ENCODE measurements around the gene SLC25A45. TPM values are rescaled to one million over a fixed set of nuclear protein-coding genes. Genes with fewer than 3 reads are reported as not detected.

SLC25A45 gene
- total and polyA plus RNA-seq, 2 donors (not counting 1 experiment from before 2014, with no cell fraction given) = 16.4 to 80.6 TPM

- Histone ChIP-seq H3K79me2 (ENCODE audit: control insufficient read depth, insufficient read depth, low read length) (no peaks in the 10 kb centered on the region), H4K20me1 (ENCODE audit: control insufficient read depth, insufficient read depth, low read length, poor library complexity, severe bottlenecking) (no peaks in the 10 kb centered on the region), H3K27ac (ENCODE audit: low read length in 2 of 2) (no peak overlapping the region), H3K4me1 (ENCODE audit: control insufficient read depth in 2 of 2, insufficient read depth in 2 of 2, low read length in 2 of 2) (peaks cover 16 to 20% of the 10 kb centered on the region in 2 donors), H3K36me3 (replicated peaks in 1 of 2; ENCODE audit: control extremely low read depth in 1 of 2, control insufficient read depth in 1 of 2, extremely low read depth in 1 of 2, insufficient read depth in 2 of 2, low read length in 1 of 2) (no peaks in the 10 kb centered on the region), H3K9me3 (ENCODE audit: control extremely low read depth in 1 of 3, control insufficient read depth in 2 of 3, insufficient read depth in 1 of 3, low read length in 2 of 3) (no peaks in the 10 kb centered on the region), H3K27me3 (replicated peaks in 1 of 4; ENCODE audit: control extremely low read depth in 1 of 4, control insufficient read depth in 3 of 4, insufficient read depth in 4 of 4, low read length in 3 of 4) (peaks cover 0 to 3% (median 0%) of the 10 kb centered on the region in 4 experiments), H2AFZ (ENCODE audit: insufficient read depth, low read depth, low read length, poor library complexity, severe bottlenecking) (no peak overlapping the region), H3K4me2 (replicated peaks; ENCODE audit: low read depth, low read length, poor library complexity, severe bottlenecking) (no peak overlapping the region), H3K4me3 (ENCODE audit: control extremely low read depth in 1 of 5, extremely low read depth in 1 of 5, insufficient read depth in 1 of 5, low read depth in 2 of 5, low read length in 4 of 5) (no peak overlapping the region), H3K9ac (ENCODE audit: low read length) (no peak overlapping the region)
- DNase-seq (no peak), ATAC-seq (ENCODE audit: low read depth) (no peak)
- peaks cover 10% of the 10 kb centered on the region for H3K4me1 Mint-ChIP-seq
- H3K27ac Mint-ChIP-seq = no peak overlapping the region
- 100% methylated on average over 3 of the region's 8 CpGs for WGBS (ENCODE audit: insufficient coverage)
- no peaks in the 10 kb centered on the region for H3K9me3 Mint-ChIP-seq (ENCODE audit: insufficient read depth)
- ChIA-PET POLR2A (interaction anchor here (0.9 kb wide), 1 partner anchor 12 kb away, joined by 4 read pairs; no protein-coding TSS in a partner anchor), CTCF (interaction anchor here (0.9 to 12.0 kb wide), 2 partner anchors 12 to 51 kb away, joined by 3 to 214 read pairs; partner anchors contain the start of gene CDC42EP2)
- intact Hi-C loops (cut with micrococcal nuclease) = no loop called here
- no peak for TF ChIP-seq EZH2 (IDR thresholded peaks at IDR 0.05; ENCODE audit: borderline replicate concordance, insufficient read depth, low read depth, low read length, poor library complexity, severe bottlenecking)
- TF ChIP-seq CTCF (IDR thresholded peaks at IDR 0.05) = no peak
- no peaks in the 10 kb centered on the region for H3K27me3 Mint-ChIP-seq
- H3K4me3 Mint-ChIP-seq = no peak overlapping the region
Observed at GRCh38 chr11:65327021-65327420, 55.4 kb downstream of the SLC25A45 start.

GRCh38 chr11:65325435-65325834 lies 57.0 kb downstream of the SLC25A45 start:
- intact Hi-C loops (cut with micrococcal nuclease) = no loop called here
- Histone ChIP-seq H3K79me2 (ENCODE audit: control insufficient read depth, insufficient read depth, low read length) (no peaks in the 10 kb centered on the region), H3K27me3 (replicated peaks in 1 of 4; ENCODE audit: control extremely low read depth in 1 of 4, control insufficient read depth in 3 of 4, insufficient read depth in 4 of 4, low read length in 3 of 4) (peaks cover 0 to 3% (median 0%) of the 10 kb centered on the region in 4 experiments), H3K9me3 (ENCODE audit: control extremely low read depth in 1 of 3, control insufficient read depth in 2 of 3, insufficient read depth in 1 of 3, low read length in 2 of 3) (no peaks in the 10 kb centered on the region), H3K4me3 (ENCODE audit: control extremely low read depth in 1 of 5, extremely low read depth in 1 of 5, insufficient read depth in 1 of 5, low read depth in 2 of 5, low read length in 4 of 5) (no peak overlapping the region), H3K9ac (ENCODE audit: low read length) (no peak overlapping the region), H3K4me1 (ENCODE audit: control insufficient read depth in 2 of 2, insufficient read depth in 2 of 2, low read length in 2 of 2) (peaks cover 16 to 20% of the 10 kb centered on the region in 2 donors), H3K27ac (ENCODE audit: low read length in 2 of 2) (no peak overlapping the region), H3K4me2 (replicated peaks; ENCODE audit: low read depth, low read length, poor library complexity, severe bottlenecking) (no peak overlapping the region), H3K36me3 (replicated peaks in 1 of 2; ENCODE audit: control extremely low read depth in 1 of 2, control insufficient read depth in 1 of 2, extremely low read depth in 1 of 2, insufficient read depth in 2 of 2, low read length in 1 of 2) (no peaks in the 10 kb centered on the region), H4K20me1 (ENCODE audit: control insufficient read depth, insufficient read depth, low read length, poor library complexity, severe bottlenecking) (no peaks in the 10 kb centered on the region), H2AFZ (ENCODE audit: insufficient read depth, low read depth, low read length, poor library complexity, severe bottlenecking) (no peak overlapping the region)
- no peak overlapping the region for H3K4me3 Mint-ChIP-seq
- TF ChIP-seq EZH2 (IDR thresholded peaks at IDR 0.05; ENCODE audit: borderline replicate concordance, insufficient read depth, low read depth, low read length, poor library complexity, severe bottlenecking) = no peak
- no peak for TF ChIP-seq CTCF (IDR thresholded peaks at IDR 0.05)
- 96% methylated on average over 4 of the region's 4 CpGs for WGBS (ENCODE audit: insufficient coverage)
- DNase-seq (no peak), ATAC-seq (ENCODE audit: low read depth) (no peak)
- ChIA-PET CTCF (interaction anchor here (1.0 to 12.0 kb wide), 2 partner anchors 10 to 28 kb away, joined by 3 to 214 read pairs; partner anchors contain the start of gene CDC42EP2), POLR2A (interaction anchor here (0.6 to 0.7 kb wide), 2 partner anchors 107 to 192 kb away, joined by 3 to 5 read pairs; no protein-coding TSS in a partner anchor)
- peaks cover 10% of the 10 kb centered on the region for H3K4me1 Mint-ChIP-seq
- H3K27ac Mint-ChIP-seq = no peak overlapping the region
- H3K9me3 Mint-ChIP-seq (ENCODE audit: insufficient read depth) = no peaks in the 10 kb centered on the region
- H3K27me3 Mint-ChIP-seq = no peaks in the 10 kb centered on the region

All from B cell (primary cell).